ENCODE measurements around the gene GAL.

The GAL gene

GRCh38 chr11:68651985-68652682, 32.2 kb upstream of the GAL start:
- H3K27me3 ChIP-seq (replicated peaks; ENCODE audit: control insufficient read depth, insufficient read depth, low read length), result peaks cover 81% of the 10 kb centered on the region
- H3K4me3 ChIP-seq (ENCODE audit: low read length), result no peak overlapping the region
- DNase-seq (ENCODE audit: low read depth), result no peak
- H3K4me1 ChIP-seq (ENCODE audit: control insufficient read depth, insufficient read depth, low read length), result no peaks in the 10 kb centered on the region
- H3K9ac ChIP-seq (ENCODE audit: low read length), result no peak overlapping the region
- peaks cover 22% of the 10 kb centered on the region for H3K9me3 ChIP-seq (ENCODE audit: control insufficient read depth, low read length)
- H3K36me3 ChIP-seq (ENCODE audit: control insufficient read depth, insufficient read depth, low read length, severe bottlenecking), result no peaks in the 10 kb centered on the region

DNA sequence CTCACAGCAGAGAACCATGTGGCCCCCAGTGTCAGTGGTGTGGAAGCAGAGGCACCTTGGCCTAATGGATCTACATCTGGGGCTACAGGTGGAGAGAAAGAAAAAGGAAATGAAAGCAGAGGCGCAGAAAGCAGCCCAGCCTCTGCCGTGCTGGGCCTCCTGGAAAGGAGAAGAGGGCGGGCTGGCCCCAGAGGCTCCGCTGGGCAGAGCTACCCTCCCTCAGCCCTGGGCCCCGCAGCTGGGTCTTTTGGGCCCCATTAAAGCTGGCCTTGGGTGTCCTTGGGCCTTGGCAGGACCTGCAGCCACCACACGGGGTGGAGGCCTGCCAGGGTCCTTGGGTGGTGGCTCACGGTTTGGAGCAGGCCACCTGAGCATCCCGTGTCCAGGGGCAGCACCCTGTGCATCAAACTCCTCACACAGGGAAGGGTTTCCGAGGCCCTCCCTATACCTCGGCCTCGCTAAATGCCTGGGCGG, 31.6 kb upstream of the GAL start:
- no peak for DNase-seq (ENCODE audit: low read depth)
- Histone ChIP-seq H3K27me3 (replicated peaks; ENCODE audit: control insufficient read depth, insufficient read depth, low read length) (peaks cover 79% of the 10 kb centered on the region), H3K9me3 (ENCODE audit: control insufficient read depth, low read length) (peaks cover 16% of the 10 kb centered on the region), H3K9ac (ENCODE audit: low read length) (no peak overlapping the region), H3K4me3 (ENCODE audit: low read length) (no peak overlapping the region), H3K4me1 (ENCODE audit: control insufficient read depth, insufficient read depth, low read length) (peaks cover 1% of the 10 kb centered on the region), H3K36me3 (ENCODE audit: control insufficient read depth, insufficient read depth, low read length, severe bottlenecking) (no peaks in the 10 kb centered on the region)

- Histone ChIP-seq H3K36me3 (ENCODE audit: control insufficient read depth, insufficient read depth, low read length, severe bottlenecking) (no peaks in the 10 kb centered on the region), H3K4me1 (ENCODE audit: control insufficient read depth, insufficient read depth, low read length) (peaks cover 9% of the 10 kb centered on the region), H3K9ac (ENCODE audit: low read length) (no peak overlapping the region), H3K9me3 (ENCODE audit: control insufficient read depth, low read length) (peaks cover 15% of the 10 kb centered on the region), H3K4me3 (ENCODE audit: low read length) (no peak overlapping the region), H3K27me3 (replicated peaks; ENCODE audit: control insufficient read depth, insufficient read depth, low read length) (peaks cover 73% of the 10 kb centered on the region)
- no peak for DNase-seq (ENCODE audit: low read depth)
These were observed 30.6 kb upstream of the GAL start for GRCh38 chr11:68653486-68654430.

- H3K9ac ChIP-seq (ENCODE audit: low read length), result no peak overlapping the region
- no peak for DNase-seq (ENCODE audit: low read depth)
- no peaks in the 10 kb centered on the region for H3K36me3 ChIP-seq (ENCODE audit: control insufficient read depth, insufficient read depth, low read length, severe bottlenecking)
- H3K27me3 ChIP-seq (replicated peaks; ENCODE audit: control insufficient read depth, insufficient read depth, low read length), result peaks cover 61% of the 10 kb centered on the region
- peaks cover 15% of the 10 kb centered on the region for H3K9me3 ChIP-seq (ENCODE audit: control insufficient read depth, low read length)
- no peak overlapping the region for H3K4me3 ChIP-seq (ENCODE audit: low read length)
- H3K4me1 ChIP-seq (ENCODE audit: control insufficient read depth, insufficient read depth, low read length), result peaks cover 20% of the 10 kb centered on the region
These were observed 29.4 kb upstream of the GAL start for GRCh38 chr11:68654978-68655377.

- H3K27me3 ChIP-seq (replicated peaks; ENCODE audit: control insufficient read depth, insufficient read depth, low read length), result peaks cover 57% of the 10 kb centered on the region
- no peak for DNase-seq (ENCODE audit: low read depth)
- H3K4me3 ChIP-seq (ENCODE audit: low read length), result no peak overlapping the region
- H3K9ac ChIP-seq (ENCODE audit: low read length), result no peak overlapping the region
- H3K9me3 ChIP-seq (ENCODE audit: control insufficient read depth, low read length), result peaks cover 15% of the 10 kb centered on the region
- H3K4me1 ChIP-seq (ENCODE audit: control insufficient read depth, insufficient read depth, low read length), result peaks cover 20% of the 10 kb centered on the region
- no peaks in the 10 kb centered on the region for H3K36me3 ChIP-seq (ENCODE audit: control insufficient read depth, insufficient read depth, low read length, severe bottlenecking)
These were observed 28.9 kb upstream of the GAL start for GRCh38 chr11:68655406-68655805.

DNA sequence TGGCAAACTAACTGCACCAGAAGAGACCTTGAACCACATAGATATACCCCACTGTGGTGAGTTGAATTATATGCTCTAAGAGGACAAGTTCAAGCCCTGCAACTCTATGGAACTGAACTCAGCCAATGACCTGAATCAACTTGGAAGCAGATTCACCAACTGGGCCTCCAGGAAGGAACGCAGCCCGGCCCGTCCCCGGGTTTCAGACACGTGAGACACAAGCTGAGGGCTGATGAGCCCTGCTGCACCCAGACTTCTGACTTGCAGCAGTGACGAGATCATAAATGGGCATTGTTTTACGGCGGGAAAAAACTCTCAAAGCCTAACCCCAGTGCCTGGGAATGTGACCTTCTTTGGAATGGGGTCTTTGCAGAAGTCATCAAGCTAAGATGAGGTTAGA, 28.5 kb upstream of the GAL start:
- H3K4me3 ChIP-seq (ENCODE audit: low read length), result no peak overlapping the region
- DNase-seq (ENCODE audit: low read depth), result no peak
- H3K36me3 ChIP-seq (ENCODE audit: control insufficient read depth, insufficient read depth, low read length, severe bottlenecking), result no peaks in the 10 kb centered on the region
- no peak overlapping the region for H3K9ac ChIP-seq (ENCODE audit: low read length)
- peaks cover 20% of the 10 kb centered on the region for H3K4me1 ChIP-seq (ENCODE audit: control insufficient read depth, insufficient read depth, low read length)
- peaks cover 59% of the 10 kb centered on the region for H3K27me3 ChIP-seq (replicated peaks; ENCODE audit: control insufficient read depth, insufficient read depth, low read length)
- H3K9me3 ChIP-seq (ENCODE audit: control insufficient read depth, low read length), result peaks cover 15% of the 10 kb centered on the region

- Histone ChIP-seq H3K36me3 (ENCODE audit: control insufficient read depth, insufficient read depth, low read length, severe bottlenecking) (no peaks in the 10 kb centered on the region), H3K4me1 (ENCODE audit: control insufficient read depth, insufficient read depth, low read length) (peaks cover 20% of the 10 kb centered on the region), H3K9ac (ENCODE audit: low read length) (no peak overlapping the region), H3K4me3 (ENCODE audit: low read length) (no peak overlapping the region), H3K9me3 (ENCODE audit: control insufficient read depth, low read length) (peaks cover 18% of the 10 kb centered on the region), H3K27me3 (replicated peaks; ENCODE audit: control insufficient read depth, insufficient read depth, low read length) (peaks cover 61% of the 10 kb centered on the region)
- DNase-seq (ENCODE audit: low read depth), result no peak
These were observed 27.1 kb upstream of the GAL start for GRCh38 chr11:68657021-68657780.

DNA sequence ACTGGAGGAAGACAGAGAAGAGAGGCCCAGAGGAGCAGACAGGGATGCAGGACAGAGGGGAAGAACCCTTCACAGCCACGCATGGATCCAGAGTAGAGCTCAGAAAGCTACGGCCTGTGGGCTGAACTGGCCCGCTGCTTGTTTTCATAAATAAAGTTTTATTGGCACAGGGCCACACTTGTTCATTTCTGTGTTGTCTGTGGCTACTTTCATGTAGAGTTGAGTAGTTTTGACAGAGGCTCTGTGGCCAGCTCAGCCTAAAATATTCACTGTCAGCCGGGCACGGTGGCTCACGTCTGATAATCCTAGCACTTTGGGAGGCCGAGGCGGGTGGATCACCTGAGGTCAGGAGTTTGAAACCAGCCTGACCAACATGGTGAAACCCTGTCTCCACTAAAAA, 26.2 kb upstream of the GAL start:
- no peak for DNase-seq (ENCODE audit: low read depth)
- peaks cover 20% of the 10 kb centered on the region for H3K4me1 ChIP-seq (ENCODE audit: control insufficient read depth, insufficient read depth, low read length)
- H3K27me3 ChIP-seq (replicated peaks; ENCODE audit: control insufficient read depth, insufficient read depth, low read length), result peaks cover 61% of the 10 kb centered on the region
- H3K9me3 ChIP-seq (ENCODE audit: control insufficient read depth, low read length), result peaks cover 27% of the 10 kb centered on the region
- peak overlapping the region; percentile 18 for H3K9ac ChIP-seq (ENCODE audit: low read length)
- no peaks in the 10 kb centered on the region for H3K36me3 ChIP-seq (ENCODE audit: control insufficient read depth, insufficient read depth, low read length, severe bottlenecking)
- no peak overlapping the region for H3K4me3 ChIP-seq (ENCODE audit: low read length)

DNA sequence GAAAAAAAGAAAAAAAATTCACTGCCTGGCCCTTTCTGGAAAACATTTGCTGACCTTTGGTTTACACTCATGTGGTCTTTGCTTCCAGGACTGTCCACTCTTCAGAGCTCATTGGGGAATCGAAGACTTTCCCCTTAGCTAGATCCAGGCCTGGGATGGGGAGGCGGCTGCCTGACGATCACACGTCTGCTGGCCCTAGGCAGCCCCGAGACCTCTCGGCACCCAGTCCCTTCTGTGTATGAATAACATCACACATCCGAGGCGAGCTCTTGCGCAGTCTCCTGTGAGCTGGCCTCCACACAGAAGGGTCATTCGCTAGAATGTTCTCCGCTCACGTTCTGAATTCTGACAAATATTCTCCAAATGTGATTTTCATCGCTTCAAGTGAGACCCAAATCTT, 25.7 kb upstream of the GAL start:
- no peaks in the 10 kb centered on the region for H3K36me3 ChIP-seq (ENCODE audit: control insufficient read depth, insufficient read depth, low read length, severe bottlenecking)
- H3K9me3 ChIP-seq (ENCODE audit: control insufficient read depth, low read length), result peaks cover 28% of the 10 kb centered on the region
- peaks cover 61% of the 10 kb centered on the region for H3K27me3 ChIP-seq (replicated peaks; ENCODE audit: control insufficient read depth, insufficient read depth, low read length)
- peak overlapping the region; percentile 63 for H3K9ac ChIP-seq (ENCODE audit: low read length)
- DNase-seq (ENCODE audit: low read depth), result peak; percentile 24
- H3K4me1 ChIP-seq (ENCODE audit: control insufficient read depth, insufficient read depth, low read length), result peaks cover 20% of the 10 kb centered on the region
- H3K4me3 ChIP-seq (ENCODE audit: low read length), result no peak overlapping the region

DNA sequence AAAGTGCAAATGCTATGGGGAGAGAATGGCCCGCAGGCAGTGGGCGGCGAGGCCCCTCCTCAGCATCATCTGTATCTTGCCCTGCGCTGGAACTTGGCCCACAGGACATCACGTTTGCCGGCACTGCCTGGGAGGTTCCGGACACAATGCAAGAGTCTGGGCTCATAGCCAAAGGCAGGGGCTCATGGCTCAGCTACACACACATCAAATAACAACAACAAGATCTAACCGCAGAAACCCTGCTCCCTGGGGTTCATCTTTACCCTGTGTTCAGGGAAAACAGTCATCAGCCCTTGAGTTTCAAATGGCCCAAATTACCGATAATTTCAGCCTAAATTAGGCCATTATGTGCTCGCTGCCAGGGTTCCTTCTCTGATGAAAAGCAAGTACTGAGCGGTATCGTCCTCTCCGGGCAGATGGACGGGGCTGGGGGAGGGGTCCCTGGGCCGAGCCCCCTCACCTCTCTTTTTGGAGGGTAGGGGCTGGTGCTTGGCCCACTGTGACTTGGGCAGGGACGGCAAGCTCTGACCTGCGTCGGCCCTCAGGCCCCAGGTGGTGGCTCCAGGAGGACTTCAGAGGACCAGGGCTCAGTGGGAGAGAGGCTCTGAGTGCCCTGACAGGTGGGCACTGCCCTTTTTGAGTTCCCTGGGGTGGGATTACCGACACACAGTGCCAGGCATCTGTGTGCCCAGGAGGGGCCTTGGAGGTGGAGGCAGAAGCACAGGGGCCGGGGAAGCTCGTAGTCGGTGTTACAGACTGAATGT, 25.0 kb upstream of the GAL start:
- H3K9me3 ChIP-seq (ENCODE audit: control insufficient read depth, low read length), result peaks cover 28% of the 10 kb centered on the region
- peak overlapping the region; percentile 63 for H3K9ac ChIP-seq (ENCODE audit: low read length)
- peaks cover 64% of the 10 kb centered on the region for H3K27me3 ChIP-seq (replicated peaks; ENCODE audit: control insufficient read depth, insufficient read depth, low read length)
- H3K36me3 ChIP-seq (ENCODE audit: control insufficient read depth, insufficient read depth, low read length, severe bottlenecking), result no peaks in the 10 kb centered on the region
- peaks cover 20% of the 10 kb centered on the region for H3K4me1 ChIP-seq (ENCODE audit: control insufficient read depth, insufficient read depth, low read length)
- peak; percentile 94 for DNase-seq (ENCODE audit: low read depth)
- H3K4me3 ChIP-seq (ENCODE audit: low read length), result peak overlapping the region; percentile 40
